ENCODE data around the gene ASAP3. TPM values are rescaled to one million over a fixed set of nuclear protein-coding genes. Genes with fewer than 3 reads are reported as not detected.

Gene ASAP3
- total RNA-seq, 4 donors from 2014 or later, result 68.7 to 130 (median 88.5) TPM

DNA sequence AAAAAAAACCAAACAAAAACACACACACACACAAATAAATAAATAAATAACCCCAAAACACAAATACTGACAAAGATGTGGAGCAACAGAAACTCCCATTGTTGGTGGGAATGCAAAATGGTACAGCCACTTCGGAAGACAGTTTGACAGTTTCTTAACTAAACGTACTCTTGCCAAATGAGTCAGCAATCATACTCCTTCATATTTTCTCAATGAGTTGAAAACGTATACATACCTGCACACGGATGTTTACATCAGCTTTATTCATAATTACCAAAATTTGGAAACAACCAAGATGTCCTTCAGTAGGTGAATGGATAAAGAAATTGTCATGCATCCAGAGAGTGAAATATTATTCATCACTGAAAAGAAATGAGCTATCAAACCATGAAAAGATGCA, 23.5 kb downstream of the ASAP3 start:
- WGBS, result 64% methylated on average over 4 of the region's 4 CpGs
- DNase-seq (ENCODE audit: low spot score in 2 of 2), result no peak

DNA sequence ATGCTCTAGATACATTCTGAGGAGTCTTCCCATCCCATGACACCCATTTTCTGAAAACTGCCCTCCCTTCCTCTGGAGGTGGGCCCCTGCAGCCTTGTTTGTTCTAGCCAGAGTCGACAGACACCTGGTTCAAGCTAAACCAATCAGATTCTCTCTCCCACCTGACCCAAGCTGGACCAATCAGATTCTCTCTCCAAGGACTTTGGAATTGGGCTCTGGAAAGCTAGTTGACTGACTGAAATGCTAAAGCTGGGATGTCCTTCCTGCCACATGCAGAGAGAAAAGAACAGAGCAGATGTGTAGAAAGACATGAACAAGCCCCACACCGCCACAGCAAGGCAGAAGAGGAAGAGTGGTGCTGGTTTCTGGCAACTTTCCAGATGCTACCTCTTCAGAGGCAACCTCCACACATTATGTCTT, 24.6 kb downstream of the ASAP3 start:
- no peaks in the 10 kb centered on the region for H3K27me3 ChIP-seq
- no peak for TF ChIP-seq EP300 (IDR thresholded peaks at IDR 0.05)
- TF ChIP-seq CTCF (IDR thresholded peaks at IDR 0.05), result no peak
- TF ChIP-seq POLR2AphosphoS5 (IDR thresholded peaks at IDR 0.05), result no peak
- no peak for TF ChIP-seq POLR2A (IDR thresholded peaks at IDR 0.05)
- WGBS, result 69% methylated on average over 2 of the region's 2 CpGs

More for the DNA sequence above, 23.5 kb downstream of the ASAP3 start:
- TF ChIP-seq POLR2AphosphoS5 (IDR thresholded peaks at IDR 0.05) (no peak), POLR2A (IDR thresholded peaks at IDR 0.05) (no peak), CTCF (IDR thresholded peaks at IDR 0.05) (no peak), EP300 (IDR thresholded peaks at IDR 0.05) (no peak)
- Histone ChIP-seq H3K4me3 (no peak overlapping the region), H3K27me3 (no peaks in the 10 kb centered on the region), H3K36me3 (no peaks in the 10 kb centered on the region), H3K27ac (no peak overlapping the region), H3K9me3 (no peaks in the 10 kb centered on the region), H3K4me1 (peaks cover 21% of the 10 kb centered on the region)

GRCh38 chr1:23456226-23456625, 27.8 kb downstream of the ASAP3 start:
- peaks cover 9% of the 10 kb centered on the region for H3K36me3 ChIP-seq
- no peak overlapping the region for H3K27ac ChIP-seq
- WGBS, result 72% methylated on average over 5 of the region's 5 CpGs
- no peak for TF ChIP-seq EP300 (IDR thresholded peaks at IDR 0.05)
- no peak overlapping the region for H3K4me3 ChIP-seq
- no peaks in the 10 kb centered on the region for H3K27me3 ChIP-seq
- H3K4me1 ChIP-seq, result peaks cover 49% of the 10 kb centered on the region
- H3K9me3 ChIP-seq, result no peaks in the 10 kb centered on the region
- DNase-seq (ENCODE audit: low spot score in 2 of 2), result no peak

More for the DNA sequence above, 24.6 kb downstream of the ASAP3 start:
- no peak overlapping the region for H3K4me3 ChIP-seq
- H3K36me3 ChIP-seq, result peaks cover 9% of the 10 kb centered on the region
- H3K27ac ChIP-seq, result no peak overlapping the region
- no peaks in the 10 kb centered on the region for H3K9me3 ChIP-seq
- H3K4me1 ChIP-seq, result peaks cover 24% of the 10 kb centered on the region
- DNase-seq (ENCODE audit: low spot score in 2 of 2), result no peak

GRCh38 chr1:23453455-23454000, 30.5 kb downstream of the ASAP3 start:
- no peak overlapping the region for H3K4me3 ChIP-seq
- H3K4me1 ChIP-seq, result peaks cover 75% of the 10 kb centered on the region
- H3K36me3 ChIP-seq, result peaks cover 9% of the 10 kb centered on the region
- H3K27ac ChIP-seq, result peak overlapping the region; percentile 87
- no peaks in the 10 kb centered on the region for H3K27me3 ChIP-seq
- WGBS, result 97% methylated on average over 3 of the region's 3 CpGs
- H3K9me3 ChIP-seq, result no peaks in the 10 kb centered on the region
- TF ChIP-seq POLR2A (IDR thresholded peaks at IDR 0.05) (no peak), POLR2AphosphoS5 (IDR thresholded peaks at IDR 0.05) (no peak), CTCF (IDR thresholded peaks at IDR 0.05) (no peak), EP300 (IDR thresholded peaks at IDR 0.05) (no peak)
- no peak for DNase-seq (ENCODE audit: low spot score in 2 of 2)

DNA sequence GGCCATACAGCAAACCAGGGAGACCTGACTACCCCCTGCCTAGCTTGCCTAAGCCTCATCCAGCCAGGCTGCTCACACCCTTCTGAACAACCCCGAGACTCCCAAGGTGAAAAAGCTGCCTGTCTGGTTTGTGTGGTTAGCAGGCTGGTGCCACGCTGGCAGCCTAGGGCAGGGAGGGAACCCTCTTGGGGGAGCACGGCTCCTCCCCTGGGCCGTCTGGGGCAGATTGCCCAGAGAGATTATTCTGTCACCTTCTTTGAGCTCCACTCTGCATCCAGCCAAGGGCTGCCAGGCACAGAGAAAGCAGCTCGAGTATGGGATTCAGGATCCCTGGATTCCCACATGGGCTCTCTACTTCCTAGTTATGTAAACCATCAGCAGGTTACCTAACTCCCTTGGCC, 32.0 kb downstream of the ASAP3 start:
- peaks cover 68% of the 10 kb centered on the region for H3K4me1 ChIP-seq
- H3K4me3 ChIP-seq, result no peak overlapping the region
- no peak for TF ChIP-seq CTCF (IDR thresholded peaks at IDR 0.05)
- peak in 2 of 3 donors; percentile 89 to 95 for TF ChIP-seq POLR2AphosphoS5 (IDR thresholded peaks at IDR 0.05)
- no peak for TF ChIP-seq POLR2A (IDR thresholded peaks at IDR 0.05)
- no peak for TF ChIP-seq EP300 (IDR thresholded peaks at IDR 0.05)
- peaks cover 9% of the 10 kb centered on the region for H3K36me3 ChIP-seq
- WGBS, result 60% methylated on average over 2 of the region's 5 CpGs
- H3K9me3 ChIP-seq, result no peaks in the 10 kb centered on the region
- DNase-seq (ENCODE audit: low spot score in 2 of 2), result peak; percentile 83 to 85
- H3K27ac ChIP-seq, result peak overlapping the region; percentile 87
- no peaks in the 10 kb centered on the region for H3K27me3 ChIP-seq

DNA sequence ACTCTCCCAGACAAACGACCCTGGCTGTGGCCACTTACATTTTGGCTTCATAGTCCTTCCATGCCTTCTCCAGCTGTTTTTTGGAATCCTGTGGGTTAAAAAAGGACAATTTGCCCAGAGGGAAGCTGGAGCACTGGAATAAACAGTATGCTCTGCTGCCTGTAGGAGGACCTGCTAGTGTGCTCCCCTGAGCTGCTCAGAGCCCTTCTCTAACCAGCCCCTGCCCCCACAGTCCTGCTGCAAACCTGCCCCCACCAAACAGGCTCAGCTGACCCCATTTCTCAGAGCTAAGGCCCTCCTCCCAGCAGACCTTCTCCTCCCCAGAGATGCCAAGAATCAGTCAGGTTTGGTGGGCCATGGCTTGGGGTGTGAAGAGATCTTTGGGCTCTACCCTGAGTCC, 32.5 kb downstream of the ASAP3 start:
- no peak overlapping the region for H3K4me3 ChIP-seq
- H3K4me1 ChIP-seq, result peaks cover 67% of the 10 kb centered on the region
- peaks cover 9% of the 10 kb centered on the region for H3K36me3 ChIP-seq
- no peak for DNase-seq (ENCODE audit: low spot score in 2 of 2)
- peak overlapping the region; percentile 87 for H3K27ac ChIP-seq
- TF ChIP-seq POLR2A (IDR thresholded peaks at IDR 0.05), result no peak
- TF ChIP-seq CTCF (IDR thresholded peaks at IDR 0.05), result no peak
- no peaks in the 10 kb centered on the region for H3K9me3 ChIP-seq
- 0% methylated on average over 1 of the region's 1 CpG for WGBS
- no peaks in the 10 kb centered on the region for H3K27me3 ChIP-seq
